HepG2 (cell line): ENCODE results near the gene AK8. TPM values are rescaled to one million over a fixed set of nuclear protein-coding genes. Genes with fewer than 3 reads are reported as not detected.

Experiments used
- ATAD3A ChIP-seq: sonication (generic); formaldehyde crosslinking; IDR thresholded peaks from 2 replicates; pipeline ENCODE4 v1.4.0; 2020; ENCODE audit warnings: missing genetic modification reagents
- CBX1 ChIP-seq: IDR thresholded peaks from one replicate; pipeline ENCODE4 v1.6.1; 2016; ENCODE audit warnings: antibody characterized with exemption, low read depth
- CENPX ChIP-seq: sonication (generic); formaldehyde crosslinking; IDR thresholded peaks from 2 replicates; pipeline ENCODE4 v1.9.0; 2021; ENCODE audit warnings: mild to moderate bottlenecking, missing genetic modification reagents, moderate library complexity
- ETS1 ChIP-seq: sonication (generic); formaldehyde crosslinking; IDR thresholded peaks from 2 replicates; pipeline ENCODE4 v1.4.0; 2020; ENCODE audit warnings: missing genetic modification reagents
- MIXL1 ChIP-seq: IDR thresholded peaks from 2 replicates; pipeline ENCODE4 v1.6.1; 2016
- MXD4 ChIP-seq: IDR thresholded peaks from 2 replicates; pipeline ENCODE4 v1.6.1; 2016; ENCODE audit warnings: mild to moderate bottlenecking, missing biosample characterization, missing genetic modification reagents
- ZNF142 ChIP-seq: sonication (generic); formaldehyde crosslinking; IDR thresholded peaks from 2 replicates; pipeline ENCODE4 v1.4.0; 2020; ENCODE audit warnings: missing genetic modification reagents
- ZNF547 ChIP-seq: sonication (generic); formaldehyde crosslinking; IDR thresholded peaks from 2 replicates; pipeline ENCODE4 v1.5.1; 2020; ENCODE audit warnings: mild to moderate bottlenecking, missing genetic modification reagents
- ZNF570 ChIP-seq: sonication (generic); formaldehyde crosslinking; IDR thresholded peaks from 2 replicates; pipeline ENCODE4 v1.4.0; 2020; ENCODE audit warnings: mild to moderate bottlenecking, missing genetic modification reagents, borderline replicate concordance
- ZNF609 ChIP-seq: sonication (generic); formaldehyde crosslinking; IDR thresholded peaks from 2 replicates; pipeline ENCODE4 v1.4.0; 2020; ENCODE audit warnings: mild to moderate bottlenecking, missing genetic modification reagents, borderline replicate concordance
- ZNF75D ChIP-seq: sonication (generic); formaldehyde crosslinking; IDR thresholded peaks from 2 replicates; pipeline ENCODE4 v1.8.1; 2023; ENCODE audit warnings: missing genetic modification reagents, mild to moderate bottlenecking, borderline replicate concordance
- ZNF816 ChIP-seq: sonication (generic); formaldehyde crosslinking; IDR thresholded peaks from 2 replicates; pipeline ENCODE4 v1.8.0; 2022; ENCODE audit warnings: missing genetic modification reagents, mild to moderate bottlenecking, borderline replicate concordance
- polyA plus RNA-seq, 8 experiments: library from polyadenylated mRNA; depleted of rRNA in 3 of 8; stranded (reverse) in 7 of 8; unstranded in 1 of 8; fragments of >200 nt; fragmentation: Illumina TruSeq in 4 of 8; extraction: Trizol in 4 of 8; gene quantifications; 2 replicates each; pipeline versions ENCODE4 v1.2.1 to v1.2.3, GENCODE V29; 2011 to 2016; ENCODE audit warnings: low read depth in 4 of 8, missing spikeins in 1 of 8, mixed read lengths in 1 of 8; ENCODE audit not compliant: insufficient read depth in 1 of 8
- total RNA-seq, 5 experiments: library from RNA; depleted of rRNA; stranded (reverse); fragments of >200 nt; fragmentation: Illumina TruSeq; extraction: Trizol; gene quantifications; 2 replicates each; pipeline ENCODE4 v1.2.3, GENCODE V29; 2016; ENCODE audit warnings: low read depth in 1 of 5

The AK8 gene
- total and polyA plus RNA-seq, 2 of the 13 experiments (the other 11 are each of a cell fraction or from before 2014, with no cell fraction given): 0.11 TPM; not detected in 1

DNA sequence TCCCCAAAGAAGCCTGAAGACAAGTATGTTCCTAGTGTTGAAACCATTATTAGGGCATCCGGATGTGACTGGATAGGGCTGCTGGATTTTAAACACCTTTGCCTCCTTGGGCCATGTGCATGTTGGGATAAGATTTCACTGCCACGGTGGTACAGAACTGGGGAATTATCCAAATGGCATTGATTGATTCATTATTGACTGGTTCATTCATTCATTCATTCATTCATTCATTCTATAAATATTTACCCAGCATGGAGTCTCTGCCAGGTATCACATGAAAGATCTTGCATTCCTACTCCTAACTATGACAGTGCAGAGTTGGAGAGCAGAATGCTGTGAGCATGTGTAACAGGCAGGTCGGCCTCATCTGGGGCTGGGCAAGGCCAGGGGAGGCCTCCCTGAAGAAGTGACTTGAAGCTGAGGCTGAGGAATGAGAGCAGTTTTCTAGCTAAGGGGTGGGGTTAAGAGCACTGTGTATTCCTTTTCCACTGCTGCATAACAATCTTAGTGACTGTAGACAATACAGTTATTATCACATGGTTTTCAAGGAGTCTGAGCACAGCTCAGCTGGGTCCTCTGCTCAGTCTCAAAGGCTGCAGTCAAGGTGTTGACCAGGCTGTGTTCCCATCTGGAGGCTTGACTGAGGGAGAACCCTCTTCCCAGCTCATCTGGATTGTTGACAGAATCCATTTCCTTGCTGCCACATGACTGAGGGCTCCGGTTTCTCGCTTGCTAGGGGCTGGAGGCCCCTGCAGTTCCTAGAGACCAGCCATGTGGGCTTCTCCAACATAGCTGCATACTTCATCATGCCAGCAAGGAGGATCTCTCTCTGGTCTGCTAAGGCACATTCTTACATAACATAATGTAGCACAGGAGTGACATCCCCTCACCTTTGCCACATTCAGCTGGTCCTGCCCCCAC is 35.7 kb downstream of the AK8 start (continued):
- TF ChIP-seq ETS1 (CRISPR knock-in tag): no peak
- no peak for TF ChIP-seq MIXL1 (CRISPR knock-in tag)
- no peak for TF ChIP-seq ZNF816
- TF ChIP-seq ATAD3A: no peak
- no peak for TF ChIP-seq MXD4
- no peak for TF ChIP-seq CBX1
- no peak for TF ChIP-seq CENPX (CRISPR knock-in tag)
- no peak for TF ChIP-seq ZNF142 (CRISPR knock-in tag)
- TF ChIP-seq ZNF570 (CRISPR knock-in tag): no peak
- no peak for TF ChIP-seq ZNF75D (CRISPR knock-in tag)
- no peak for TF ChIP-seq ZNF609 (CRISPR knock-in tag)
- no peak for TF ChIP-seq ZNF547 (CRISPR knock-in tag)
